Body of pancreas (tissue), 4 donors: ENCODE results near the gene ARSA. TPM values are rescaled to one million over a fixed set of nuclear protein-coding genes. Genes with fewer than 3 reads are reported as not detected.

Experiments used
- ATAC-seq: fragments of 150-250 bp; one replicate; pipeline ENCODE4 v1.9.1; 2016
- DNase-seq, 4 donors: peaks; one replicate each; pipeline ENCODE4 v3.0.0-alpha.2; 2019
- H3K27ac ChIP-seq, 4 donors: fragments of 200-600 bp; sonication (generic); 1 replicate in 3 of 4; 2 replicates in 1 of 4; pipeline versions ENCODE4 v1.5.1 to v1.6.1; 2016 to 2019; ENCODE audit warnings: mild to moderate bottlenecking in 1 of 4, mixed read lengths in 1 of 4, moderate library complexity in 1 of 4
- H3K27me3 ChIP-seq, 2 donors: fragments of 200-600 bp; sonication (generic); one replicate each; pipeline ENCODE4 v1.6.0; 2016; ENCODE audit warnings: mild to moderate bottlenecking in 1 of 2
- H3K36me3 ChIP-seq, 2 donors: fragments of 200-600 bp; sonication (generic); replicated peaks in 1 of 2; 2 replicates each; pipeline ENCODE4 v1.5.1; 2016; ENCODE audit warnings: low read depth in 2 of 2; ENCODE audit not compliant: insufficient read depth in 1 of 2
- H3K4me1 ChIP-seq: fragments of 200-600 bp; sonication (generic); one replicate; pipeline ENCODE4 v1.6.0; 2016
- H3K4me3 ChIP-seq, 2 donors: fragments of 200-600 bp; sonication (generic); 1 replicate in 1 of 2; 2 replicates in 1 of 2; pipeline ENCODE4 v1.5.1; 2016 to 2019
- H3K9me3 ChIP-seq, 3 donors: fragments of 200-600 bp; sonication (generic); 1 replicate in 2 of 3; 2 replicates in 1 of 3; pipeline ENCODE4 v1.5.1; 2016
- POLR2A ChIP-seq, 3 donors: fragments of 450-650 bp; IDR thresholded peaks; one replicate each; pipeline ENCODE4 v1.6.1; 2016; ENCODE audit warnings: antibody characterized with exemption in 3 of 3, mild to moderate bottlenecking in 2 of 3
- WGBS, 2 donors: methylation state at CpG; one replicate each; pipeline ENCODE4 v1.1.5; 2017; 5-methylcytosine and 5-hydroxymethylcytosine counted together
- intact Hi-C: fragments of 100-400 bp; cut with DNase I; formaldehyde crosslinking; loops from one replicate; pipeline ENCODE4 v1.15.1; 2023
- total RNA-seq, 2 donors: library from RNA; depleted of rRNA; stranded (reverse); fragments of >200 nt; gene quantifications; one replicate each; pipeline ENCODE4 v1.1.0, GENCODE V29; 2016
- TF ChIP-seq, protein P1 (sequence below), 7 experiments: fragments of 450-650 bp in 4 of 7; fragments of 200-600 bp in 3 of 7; sonication (generic) in 3 of 7; IDR thresholded peaks; one replicate each; pipeline ENCODE4 v1.5.1; 2016 to 2019; ENCODE audit warnings: antibody characterized with exemption in 7 of 7

The ARSA gene
- total RNA-seq, 2 donors from 2014 or later: 47.0 to 84.7 TPM

- no peak overlapping the region for H3K27ac ChIP-seq
- peaks cover 9% of the 10 kb centered on the region for H3K4me1 ChIP-seq
- H3K27me3 ChIP-seq: no peaks in the 10 kb centered on the region
- no peak for TF ChIP-seq POLR2A (IDR thresholded peaks at IDR 0.05)
- TF ChIP-seq, protein P1, sequence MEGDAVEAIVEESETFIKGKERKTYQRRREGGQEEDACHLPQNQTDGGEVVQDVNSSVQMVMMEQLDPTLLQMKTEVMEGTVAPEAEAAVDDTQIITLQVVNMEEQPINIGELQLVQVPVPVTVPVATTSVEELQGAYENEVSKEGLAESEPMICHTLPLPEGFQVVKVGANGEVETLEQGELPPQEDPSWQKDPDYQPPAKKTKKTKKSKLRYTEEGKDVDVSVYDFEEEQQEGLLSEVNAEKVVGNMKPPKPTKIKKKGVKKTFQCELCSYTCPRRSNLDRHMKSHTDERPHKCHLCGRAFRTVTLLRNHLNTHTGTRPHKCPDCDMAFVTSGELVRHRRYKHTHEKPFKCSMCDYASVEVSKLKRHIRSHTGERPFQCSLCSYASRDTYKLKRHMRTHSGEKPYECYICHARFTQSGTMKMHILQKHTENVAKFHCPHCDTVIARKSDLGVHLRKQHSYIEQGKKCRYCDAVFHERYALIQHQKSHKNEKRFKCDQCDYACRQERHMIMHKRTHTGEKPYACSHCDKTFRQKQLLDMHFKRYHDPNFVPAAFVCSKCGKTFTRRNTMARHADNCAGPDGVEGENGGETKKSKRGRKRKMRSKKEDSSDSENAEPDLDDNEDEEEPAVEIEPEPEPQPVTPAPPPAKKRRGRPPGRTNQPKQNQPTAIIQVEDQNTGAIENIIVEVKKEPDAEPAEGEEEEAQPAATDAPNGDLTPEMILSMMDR (IDR thresholded peaks at IDR 0.05): no peak
- no peak overlapping the region for H3K4me3 ChIP-seq
- no peak for DNase-seq
- no peaks in the 10 kb centered on the region for H3K36me3 ChIP-seq
- no peaks in the 10 kb centered on the region for H3K9me3 ChIP-seq
- 48 to 71% methylated on average over 6 of the region's 6 CpGs for WGBS, 2 donors
- no peak for ATAC-seq
- intact Hi-C loops: no loop called here
Observed at GRCh38 chr22:50612168-50612527, 15.8 kb downstream of the ARSA start.

DNA sequence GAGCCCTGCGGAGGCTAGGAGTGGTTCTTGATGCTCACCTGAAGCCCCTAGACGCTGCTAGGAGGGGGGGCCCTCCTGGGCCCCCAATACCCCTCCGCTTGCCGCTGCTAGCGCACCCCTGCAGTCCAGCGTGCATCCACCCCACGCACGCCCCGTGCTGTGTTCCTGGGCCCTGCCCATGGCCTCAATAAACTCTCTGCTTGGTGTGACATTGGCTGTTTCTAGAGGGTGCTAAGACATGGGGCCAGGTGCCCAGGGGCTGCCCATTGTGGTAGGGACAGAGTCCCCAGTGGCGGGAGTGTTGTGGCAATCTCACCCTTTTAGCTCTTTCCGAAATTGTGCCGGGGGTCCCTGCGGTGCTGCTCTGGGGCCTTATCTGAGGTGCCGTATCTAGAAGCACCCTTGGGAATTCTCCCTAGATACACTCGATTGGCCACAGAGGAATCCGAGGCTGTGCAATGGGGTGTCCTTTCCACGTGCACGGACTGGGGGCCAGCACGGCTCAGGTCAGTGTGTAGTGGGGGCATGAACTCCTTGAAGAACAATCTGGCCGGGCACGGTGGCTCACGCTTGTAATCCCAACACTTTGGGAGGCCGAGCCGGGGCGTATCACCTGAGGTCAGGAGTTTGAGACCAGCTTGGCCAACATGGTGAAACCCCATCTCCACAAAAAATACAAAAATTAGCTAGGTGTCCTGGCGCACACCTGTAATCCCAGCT is 16.5 kb downstream of the ARSA start:
- no peaks in the 10 kb centered on the region for H3K27me3 ChIP-seq
- no peak for ATAC-seq
- WGBS, 2 donors: 82 to 87% methylated on average over 16 to 26 of the region's 26 CpGs
- no peak overlapping the region for H3K4me3 ChIP-seq
- TF ChIP-seq POLR2A (IDR thresholded peaks at IDR 0.05): no peak
- TF ChIP-seq, protein P1 (IDR thresholded peaks at IDR 0.05): no peak
- no peak for DNase-seq
- H3K27ac ChIP-seq: no peak overlapping the region
- H3K9me3 ChIP-seq: no peaks in the 10 kb centered on the region
- peaks cover 9% of the 10 kb centered on the region for H3K4me1 ChIP-seq
- intact Hi-C loops: no loop called here
- no peaks in the 10 kb centered on the region for H3K36me3 ChIP-seq

GRCh38 chr22:50610581-50610980 is 17.4 kb downstream of the ARSA start:
- Histone ChIP-seq H3K27me3 (no peaks in the 10 kb centered on the region), H3K4me3 (no peak overlapping the region), H3K36me3 (no peaks in the 10 kb centered on the region), H3K27ac (no peak overlapping the region), H3K9me3 (no peaks in the 10 kb centered on the region), H3K4me1 (peaks cover 9% of the 10 kb centered on the region)
- DNase-seq (no peak), ATAC-seq (no peak)
- no peak for TF ChIP-seq POLR2A (IDR thresholded peaks at IDR 0.05)
- TF ChIP-seq, protein P1 (IDR thresholded peaks at IDR 0.05): no peak
- intact Hi-C loops: no loop called here
- 69 to 74% methylated on average over 9 to 17 of the region's 17 CpGs for WGBS, 2 donors

DNA sequence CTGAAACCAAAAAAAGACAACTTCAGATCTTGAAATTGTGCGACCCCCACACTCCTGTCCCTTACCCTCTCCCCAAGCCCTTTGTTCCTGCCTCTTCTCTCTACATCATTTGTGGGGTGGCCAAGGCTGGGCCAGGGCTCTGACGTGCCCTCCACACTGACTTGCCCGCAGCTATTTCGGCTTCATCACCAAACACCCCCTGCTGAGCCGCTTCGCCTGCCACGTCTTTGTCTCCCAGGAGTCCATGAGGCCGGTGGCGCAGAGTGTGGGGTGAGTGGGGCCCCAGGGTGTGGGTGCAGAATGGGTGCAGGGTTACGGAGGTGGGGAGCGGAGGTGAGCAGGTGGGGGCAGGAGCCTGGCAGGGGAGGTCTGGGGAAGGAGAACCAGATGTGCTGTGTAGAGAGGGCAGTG is 17.9 kb downstream of the ARSA start:
- Histone ChIP-seq H3K4me3 (no peak overlapping the region), H3K4me1 (peaks cover 9% of the 10 kb centered on the region), H3K27ac (no peak overlapping the region), H3K27me3 (no peaks in the 10 kb centered on the region), H3K36me3 (no peaks in the 10 kb centered on the region), H3K9me3 (no peaks in the 10 kb centered on the region)
- DNase-seq (no peak), ATAC-seq (no peak)
- 76 to 84% methylated on average over 11 of the region's 11 CpGs for WGBS, 2 donors
- TF ChIP-seq, protein P1 (IDR thresholded peaks at IDR 0.05): no peak
- TF ChIP-seq POLR2A (IDR thresholded peaks at IDR 0.05): no peak
- intact Hi-C loops: no loop called here

GRCh38 chr22:50609599-50609998 is 18.4 kb downstream of the ARSA start:
- ATAC-seq (no peak), DNase-seq (no peak)
- Histone ChIP-seq H3K27me3 (no peaks in the 10 kb centered on the region), H3K36me3 (no peaks in the 10 kb centered on the region), H3K9me3 (no peaks in the 10 kb centered on the region), H3K4me1 (peaks cover 9% of the 10 kb centered on the region), H3K4me3 (no peak overlapping the region), H3K27ac (no peak overlapping the region)
- intact Hi-C loops: no loop called here
- WGBS, 2 donors: 68 to 76% methylated on average over 6 to 12 of the region's 12 CpGs
- TF ChIP-seq POLR2A (IDR thresholded peaks at IDR 0.05): no peak
- TF ChIP-seq, protein P1 (IDR thresholded peaks at IDR 0.05): no peak
